Left lung (tissue), 10 donors: ENCODE measurements around the gene PROKR2. TPM values are rescaled to one million over a fixed set of nuclear protein-coding genes. Genes with fewer than 3 reads are reported as not detected.

Experiments
- ATAC-seq: fragments of 200-7000 bp; cut with Tn5 transposase; one replicate; pipeline ENCODE4 v1.9.1; 2020; ENCODE audit warnings: moderate library complexity
- DNase-seq, 4 donors: peaks; one replicate each; pipeline ENCODE4 v3.0.0-alpha.2; 2013 to 2020
- H3K27ac ChIP-seq, 2 donors: fragments of 200-600 bp; sonication (generic) in 1 of 2; one replicate each; pipeline versions ENCODE4 v1.5.0 to v1.8.0; 2020 to 2021
- H3K27me3 ChIP-seq, 2 donors: fragments of 200-600 bp; sonication (generic) in 1 of 2; one replicate each; pipeline versions ENCODE4 v1.5.0 to v1.8.0; 2020 to 2021
- H3K36me3 ChIP-seq, 2 donors: fragments of 200-600 bp; sonication (generic) in 1 of 2; one replicate each; pipeline versions ENCODE4 v1.5.0 to v1.8.0; 2020 to 2021
- H3K4me1 ChIP-seq, 2 donors: fragments of 200-600 bp; one replicate each; pipeline ENCODE4 v1.8.0; 2021
- H3K4me3 ChIP-seq, 2 donors: fragments of 200-600 bp; sonication (generic) in 1 of 2; one replicate each; pipeline versions ENCODE4 v1.5.0 to v1.8.0; 2020 to 2021; ENCODE audit warnings: mild to moderate bottlenecking in 1 of 2
- H3K9me3 ChIP-seq, 2 donors: fragments of 200-600 bp; sonication (generic) in 1 of 2; one replicate each; pipeline versions ENCODE4 v1.5.0 to v1.8.0; 2020 to 2021
- intact Hi-C, 2 donors: fragments of 100-400 bp; cut with DNase I; formaldehyde crosslinking; loops; one replicate each; pipeline versions ENCODE4 v1.11.2 to v1.14.2; 2022
- polyA plus RNA-seq, 6 donors: library from polyadenylated mRNA; unstranded; fragments of 120-200 nt; gene quantifications; one replicate each; pipeline ENCODE4 v1.2.1, GENCODE V29; 2013; ENCODE audit not compliant: insufficient read length in 6 of 6
- total RNA-seq, 2 donors: library from RNA; stranded (reverse); fragmentation: NEBNext Ultra II Directional; extraction: Animal tissue kit (Norgen Biotek cat#: 25700); gene quantifications; one replicate each; pipeline ENCODE4 v1.2.1, GENCODE V29; 2021
- TF ChIP-seq, protein P1 (sequence below), 2 donors: fragments of 200-600 bp; sonication (generic) in 1 of 2; IDR thresholded peaks; one replicate each; pipeline versions ENCODE4 v1.5.0 to v1.8.0; 2021; ENCODE audit warnings: antibody characterized with exemption in 2 of 2
- donor health status: DM: no; HTN: yes; CAD: no.
- donor health status: DM: no; HTN: no; CAD: no.

The PROKR2 gene
- total and polyA plus RNA-seq, 8 donors = not detected

- H3K36me3 ChIP-seq = no peaks in the 10 kb centered on the region
- no peaks in the 10 kb centered on the region for H3K27me3 ChIP-seq
- H3K4me1 ChIP-seq = peaks cover 0 to 4% of the 10 kb centered on the region in 2 donors
- peaks cover 0 to 16% of the 10 kb centered on the region in 2 donors for H3K9me3 ChIP-seq
- DNase-seq (no peak), ATAC-seq (no peak)
- intact Hi-C loops = no loop called here
- H3K27ac ChIP-seq = no peak overlapping the region
- no peak overlapping the region for H3K4me3 ChIP-seq
- TF ChIP-seq, protein P1, sequence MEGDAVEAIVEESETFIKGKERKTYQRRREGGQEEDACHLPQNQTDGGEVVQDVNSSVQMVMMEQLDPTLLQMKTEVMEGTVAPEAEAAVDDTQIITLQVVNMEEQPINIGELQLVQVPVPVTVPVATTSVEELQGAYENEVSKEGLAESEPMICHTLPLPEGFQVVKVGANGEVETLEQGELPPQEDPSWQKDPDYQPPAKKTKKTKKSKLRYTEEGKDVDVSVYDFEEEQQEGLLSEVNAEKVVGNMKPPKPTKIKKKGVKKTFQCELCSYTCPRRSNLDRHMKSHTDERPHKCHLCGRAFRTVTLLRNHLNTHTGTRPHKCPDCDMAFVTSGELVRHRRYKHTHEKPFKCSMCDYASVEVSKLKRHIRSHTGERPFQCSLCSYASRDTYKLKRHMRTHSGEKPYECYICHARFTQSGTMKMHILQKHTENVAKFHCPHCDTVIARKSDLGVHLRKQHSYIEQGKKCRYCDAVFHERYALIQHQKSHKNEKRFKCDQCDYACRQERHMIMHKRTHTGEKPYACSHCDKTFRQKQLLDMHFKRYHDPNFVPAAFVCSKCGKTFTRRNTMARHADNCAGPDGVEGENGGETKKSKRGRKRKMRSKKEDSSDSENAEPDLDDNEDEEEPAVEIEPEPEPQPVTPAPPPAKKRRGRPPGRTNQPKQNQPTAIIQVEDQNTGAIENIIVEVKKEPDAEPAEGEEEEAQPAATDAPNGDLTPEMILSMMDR (IDR thresholded peaks at IDR 0.05) = no peak
Observed at GRCh38 chr20:5361176-5361575, 44.4 kb upstream of the PROKR2 start.

GRCh38 chr20:5357946-5358345 lies 41.2 kb upstream of the PROKR2 start:
- peak overlapping the region in 1 of 2 donors; percentile 71 for H3K27ac ChIP-seq
- ATAC-seq (peak; percentile 50), DNase-seq (peak in 1 of 4 donors; percentile 0)
- H3K27me3 ChIP-seq = no peaks in the 10 kb centered on the region
- TF ChIP-seq, protein P1 (IDR thresholded peaks at IDR 0.05) = no peak
- H3K4me1 ChIP-seq = peaks cover 0 to 9% of the 10 kb centered on the region in 2 donors
- H3K4me3 ChIP-seq = no peak overlapping the region
- H3K36me3 ChIP-seq = no peaks in the 10 kb centered on the region
- intact Hi-C loops = no loop called here
- peaks cover 0 to 6% of the 10 kb centered on the region in 2 donors for H3K9me3 ChIP-seq

GRCh38 chr20:5356941-5357340 lies 40.2 kb upstream of the PROKR2 start:
- intact Hi-C loops = no loop called here
- H3K27me3 ChIP-seq = no peaks in the 10 kb centered on the region
- no peaks in the 10 kb centered on the region for H3K36me3 ChIP-seq
- no peak overlapping the region for H3K4me3 ChIP-seq
- DNase-seq = no peak
- H3K4me1 ChIP-seq = peaks cover 0 to 9% of the 10 kb centered on the region in 2 donors
- no peak for ATAC-seq
- TF ChIP-seq, protein P1 (IDR thresholded peaks at IDR 0.05) = no peak
- H3K9me3 ChIP-seq = peaks cover 0 to 6% of the 10 kb centered on the region in 2 donors
- H3K27ac ChIP-seq = peak overlapping the region in 1 of 2 donors; percentile 71

- Histone ChIP-seq H3K27me3 (no peaks in the 10 kb centered on the region), H3K9me3 (peaks cover 0 to 2% of the 10 kb centered on the region in 2 donors), H3K4me1 (peaks cover 0 to 9% of the 10 kb centered on the region in 2 donors), H3K4me3 (no peak overlapping the region), H3K27ac (peak overlapping the region in 1 of 2 donors; percentile 71), H3K36me3 (no peaks in the 10 kb centered on the region)
- no peak for DNase-seq
- ATAC-seq = no peak
- TF ChIP-seq, protein P1 (IDR thresholded peaks at IDR 0.05) = no peak
- intact Hi-C loops = no loop called here
Observed at GRCh38 chr20:5354901-5355300, 38.1 kb upstream of the PROKR2 start.

DNA sequence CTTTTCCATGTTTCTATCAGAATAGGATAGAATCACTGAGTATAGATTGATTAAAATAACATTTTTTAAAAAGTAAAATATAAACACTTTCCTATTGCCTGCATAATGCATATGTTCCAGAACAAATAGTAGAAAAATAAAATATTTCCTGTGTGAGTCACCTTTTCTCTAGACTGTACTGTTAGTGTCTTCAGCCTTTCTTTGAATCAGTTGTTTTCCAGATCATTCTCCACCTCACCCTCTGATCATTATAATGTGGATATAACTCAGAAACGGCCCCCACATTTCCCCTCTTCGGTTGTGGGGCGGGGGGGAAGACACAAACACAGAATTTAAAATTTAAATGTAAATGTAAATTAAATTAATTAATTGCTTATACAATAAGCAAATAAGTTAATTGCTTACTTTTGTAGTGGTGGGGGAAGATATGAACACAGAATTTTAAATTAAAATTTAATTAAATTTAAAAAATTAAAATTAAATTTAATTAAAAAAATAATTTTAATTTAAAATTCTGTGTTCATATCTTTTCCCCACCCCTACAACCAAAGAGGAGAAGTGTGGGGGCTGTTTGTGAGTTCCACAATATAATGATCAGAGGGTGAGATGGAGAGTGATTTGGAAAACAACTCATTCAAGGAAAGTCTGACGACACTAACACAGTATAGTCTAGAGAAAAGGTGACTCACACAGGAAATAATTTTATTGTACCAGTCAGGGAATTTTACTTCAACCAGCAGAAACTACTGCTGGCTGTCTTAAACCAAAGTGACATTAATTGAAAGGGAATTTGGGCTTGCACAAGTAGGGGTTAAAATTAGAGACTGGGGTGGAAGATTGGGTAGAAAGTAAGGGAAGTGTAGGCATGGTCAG lies 37.1 kb upstream of the PROKR2 start:
- no peak for DNase-seq
- Histone ChIP-seq H3K36me3 (no peaks in the 10 kb centered on the region), H3K27me3 (no peaks in the 10 kb centered on the region), H3K4me1 (peaks cover 0 to 9% of the 10 kb centered on the region in 2 donors), H3K27ac (peak overlapping the region in 1 of 2 donors; percentile 71), H3K4me3 (no peak overlapping the region), H3K9me3 (no peaks in the 10 kb centered on the region)
- intact Hi-C loops = no loop called here
- TF ChIP-seq, protein P1 (IDR thresholded peaks at IDR 0.05) = no peak
- ATAC-seq = no peak
